GM12865 (cell line): ENCODE data around the gene DUSP2.

Experiments used
- DNase-seq: peaks from one replicate; pipeline ENCODE4 v3.0.0; 2010; ENCODE audit warnings: low read depth
- H3K4me3 ChIP-seq: 2 replicates; pipeline ENCODE4 v1.5.1; 2011; ENCODE audit warnings: mild to moderate bottlenecking, low read depth, low read length, control low read depth
- TF ChIP-seq, protein P1 (sequence below): IDR thresholded peaks from 2 replicates; pipeline ENCODE4 v1.5.1; 2011; ENCODE audit warnings: low read length, control low read depth, low read depth, inconsistent platforms; ENCODE audit not compliant: insufficient read depth; ENCODE audit errors: missing control alignments

The DUSP2 gene

DNA sequence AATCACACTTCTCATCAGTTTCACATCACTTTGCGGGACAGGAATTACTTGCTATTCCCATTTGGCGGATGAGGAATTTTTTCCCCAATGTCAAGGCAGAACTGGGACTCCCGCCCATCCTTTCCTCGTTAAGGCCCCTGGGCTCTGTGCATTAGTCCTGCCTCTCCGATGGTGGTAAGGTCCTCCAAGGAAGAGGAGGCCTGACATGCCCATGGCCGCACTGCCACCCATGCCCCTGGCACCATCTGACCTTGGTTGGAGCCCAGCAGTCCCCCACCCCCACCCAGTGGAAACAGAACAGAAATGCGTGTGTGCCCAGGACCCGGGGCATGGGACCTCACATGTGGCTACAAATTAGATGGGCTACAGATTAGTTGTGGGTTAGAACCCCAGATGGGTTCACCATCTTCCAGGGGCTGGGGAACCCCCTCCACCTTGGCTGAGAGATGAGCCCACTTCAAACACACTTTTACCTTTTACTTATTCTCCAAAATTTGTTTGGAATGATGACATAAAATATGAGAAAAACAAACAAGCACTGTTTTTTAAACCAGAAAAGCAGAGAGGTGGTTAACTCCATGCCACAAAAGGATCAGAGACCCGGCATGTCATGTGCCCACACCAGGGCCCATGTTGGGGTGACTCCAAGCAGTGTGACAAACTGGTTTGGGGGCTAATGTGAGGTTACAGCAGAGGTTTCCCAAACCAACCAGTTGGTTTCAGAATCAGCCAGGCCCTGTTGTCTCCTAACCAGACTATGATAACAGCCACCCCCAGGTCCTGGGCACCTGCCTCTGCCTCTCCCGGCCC lies 11.0 kb upstream of the DUSP2 start:
- H3K4me3 ChIP-seq: peak overlapping the region; percentile 64
- TF ChIP-seq, protein P1, sequence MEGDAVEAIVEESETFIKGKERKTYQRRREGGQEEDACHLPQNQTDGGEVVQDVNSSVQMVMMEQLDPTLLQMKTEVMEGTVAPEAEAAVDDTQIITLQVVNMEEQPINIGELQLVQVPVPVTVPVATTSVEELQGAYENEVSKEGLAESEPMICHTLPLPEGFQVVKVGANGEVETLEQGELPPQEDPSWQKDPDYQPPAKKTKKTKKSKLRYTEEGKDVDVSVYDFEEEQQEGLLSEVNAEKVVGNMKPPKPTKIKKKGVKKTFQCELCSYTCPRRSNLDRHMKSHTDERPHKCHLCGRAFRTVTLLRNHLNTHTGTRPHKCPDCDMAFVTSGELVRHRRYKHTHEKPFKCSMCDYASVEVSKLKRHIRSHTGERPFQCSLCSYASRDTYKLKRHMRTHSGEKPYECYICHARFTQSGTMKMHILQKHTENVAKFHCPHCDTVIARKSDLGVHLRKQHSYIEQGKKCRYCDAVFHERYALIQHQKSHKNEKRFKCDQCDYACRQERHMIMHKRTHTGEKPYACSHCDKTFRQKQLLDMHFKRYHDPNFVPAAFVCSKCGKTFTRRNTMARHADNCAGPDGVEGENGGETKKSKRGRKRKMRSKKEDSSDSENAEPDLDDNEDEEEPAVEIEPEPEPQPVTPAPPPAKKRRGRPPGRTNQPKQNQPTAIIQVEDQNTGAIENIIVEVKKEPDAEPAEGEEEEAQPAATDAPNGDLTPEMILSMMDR: no peak
- peak; percentile 61 for DNase-seq

DNA sequence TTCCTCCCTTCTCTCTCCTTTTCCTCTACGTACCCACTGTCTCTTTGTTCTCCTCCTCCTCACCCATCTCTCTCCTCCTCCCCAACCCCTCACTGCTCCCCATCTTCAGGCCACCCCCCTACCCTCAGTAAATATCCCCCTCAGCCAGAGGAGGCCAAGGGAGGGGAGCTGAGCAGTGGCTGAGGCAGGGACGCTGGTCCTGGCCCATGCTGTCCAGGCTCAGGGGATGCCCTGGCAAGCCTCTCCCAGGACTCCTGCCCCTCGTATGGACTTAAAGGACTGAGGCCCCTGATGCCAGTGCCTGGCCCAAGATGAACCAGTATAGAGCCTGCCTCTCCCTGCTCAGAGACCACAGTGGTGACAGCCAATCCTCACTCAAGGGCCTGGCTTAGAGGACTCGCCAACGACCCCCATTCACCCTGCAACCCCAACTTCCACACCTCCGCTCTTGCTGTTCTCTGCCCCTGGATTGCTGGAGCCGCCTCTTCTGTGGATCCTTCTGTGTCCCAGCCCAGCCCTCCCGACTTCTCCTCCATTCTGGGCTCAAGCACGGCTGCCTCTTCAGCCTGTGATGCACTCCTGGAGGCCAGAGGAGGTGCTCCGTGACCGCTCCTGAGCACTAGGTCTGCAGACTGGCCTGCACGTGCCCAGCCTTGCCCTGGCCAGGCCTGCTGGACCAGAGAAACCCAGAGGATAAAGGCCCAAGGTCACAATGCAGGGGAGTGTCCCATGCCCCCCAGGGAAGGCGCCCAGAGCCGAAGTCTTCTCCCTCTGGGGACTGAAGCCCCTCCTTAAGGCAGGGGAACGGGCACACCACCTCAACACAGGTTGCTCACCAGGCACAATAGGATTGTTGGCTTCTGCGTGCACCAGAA lies 9.5 kb upstream of the DUSP2 start:
- H3K4me3 ChIP-seq: no peak overlapping the region
- TF ChIP-seq, protein P1: no peak
- DNase-seq: no peak

DNA sequence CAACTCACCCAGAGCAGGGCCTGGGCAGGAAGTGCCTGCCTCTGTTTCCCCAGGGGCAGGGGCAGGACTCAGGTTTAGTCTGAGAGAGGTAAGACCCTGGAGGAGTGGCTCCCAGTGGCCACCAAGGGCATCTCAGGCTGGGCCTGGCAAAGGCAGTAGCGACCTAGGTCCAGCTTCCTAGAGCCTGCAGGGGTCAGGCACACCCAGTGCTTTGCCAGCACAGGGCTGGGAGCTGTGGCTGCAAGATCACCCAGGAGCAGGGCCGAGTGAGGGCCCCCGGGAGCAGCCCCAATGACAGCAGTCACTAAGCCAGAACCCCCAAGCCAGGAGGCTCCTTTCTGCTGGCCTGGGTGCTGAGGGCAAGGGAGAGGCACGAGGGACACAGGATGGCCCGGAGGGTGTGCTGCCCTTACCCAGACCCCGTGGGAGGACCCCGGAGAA lies 8.8 kb upstream of the DUSP2 start:
- TF ChIP-seq, protein P1: no peak
- no peak for DNase-seq
- H3K4me3 ChIP-seq: no peak overlapping the region

DNA sequence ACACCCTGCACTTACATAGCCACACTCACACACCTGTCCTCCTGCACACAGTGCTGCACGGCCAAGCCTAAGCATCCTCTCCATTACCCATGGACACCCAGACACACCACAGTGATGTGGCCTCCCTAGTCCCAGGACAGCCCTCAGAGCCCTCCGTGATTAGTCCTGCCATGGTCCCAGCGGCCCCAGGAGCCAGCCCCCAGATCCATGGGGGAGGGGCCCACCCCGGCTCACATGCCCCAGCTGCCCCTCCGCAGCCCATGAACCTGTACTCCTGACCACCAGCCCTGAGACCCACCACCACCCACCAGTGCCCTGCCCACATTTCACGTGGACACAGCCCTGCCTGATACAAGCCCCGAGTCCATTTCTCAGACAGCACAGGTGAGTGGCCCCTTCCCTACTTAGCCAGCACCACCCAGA lies 8.1 kb upstream of the DUSP2 start:
- no peak for DNase-seq
- no peak overlapping the region for H3K4me3 ChIP-seq
- TF ChIP-seq, protein P1: no peak

DNA sequence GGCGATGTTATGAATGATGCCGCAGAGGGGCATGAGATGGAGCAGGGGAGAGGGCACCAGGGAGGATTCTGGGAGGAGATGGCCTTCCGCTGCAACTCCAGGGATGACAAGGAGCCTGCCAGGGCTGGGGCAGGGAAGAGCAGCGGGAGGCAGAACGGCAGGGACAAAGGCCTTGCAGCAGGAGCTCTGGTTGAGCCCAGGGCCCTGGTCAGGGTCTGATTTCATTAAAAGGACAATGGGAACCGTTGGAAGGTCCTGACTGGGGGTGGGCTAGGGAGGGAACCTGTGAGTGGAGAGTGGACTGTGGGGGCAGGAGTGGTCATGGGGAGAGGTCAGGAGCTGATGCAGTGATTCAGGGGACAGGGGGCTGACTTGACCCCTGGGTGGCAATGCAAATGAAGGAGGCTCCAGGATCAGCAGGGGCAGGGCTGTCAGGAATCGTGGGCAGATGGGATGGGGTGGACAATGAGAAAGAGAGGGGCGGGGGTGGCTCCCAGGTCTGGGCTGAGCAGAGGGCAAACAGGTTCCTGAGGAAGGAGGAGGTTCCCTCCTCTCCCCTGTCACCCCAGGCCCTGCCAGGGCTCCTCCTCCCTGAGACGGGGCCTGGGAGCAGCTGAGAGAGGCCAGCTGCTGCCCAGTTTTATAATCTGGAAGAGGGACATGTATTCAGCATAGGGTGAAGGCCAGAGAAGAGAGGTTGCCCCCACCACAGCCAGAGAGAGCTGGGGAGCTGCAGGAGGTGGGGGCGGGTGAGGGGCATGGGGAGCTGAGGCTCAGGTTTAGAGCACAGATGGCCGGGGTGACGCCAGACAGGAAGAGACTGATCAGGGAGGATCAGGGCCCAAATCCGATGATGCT lies 7.3 kb upstream of the DUSP2 start:
- H3K4me3 ChIP-seq: no peak overlapping the region
- no peak for DNase-seq
- TF ChIP-seq, protein P1: no peak

DNA sequence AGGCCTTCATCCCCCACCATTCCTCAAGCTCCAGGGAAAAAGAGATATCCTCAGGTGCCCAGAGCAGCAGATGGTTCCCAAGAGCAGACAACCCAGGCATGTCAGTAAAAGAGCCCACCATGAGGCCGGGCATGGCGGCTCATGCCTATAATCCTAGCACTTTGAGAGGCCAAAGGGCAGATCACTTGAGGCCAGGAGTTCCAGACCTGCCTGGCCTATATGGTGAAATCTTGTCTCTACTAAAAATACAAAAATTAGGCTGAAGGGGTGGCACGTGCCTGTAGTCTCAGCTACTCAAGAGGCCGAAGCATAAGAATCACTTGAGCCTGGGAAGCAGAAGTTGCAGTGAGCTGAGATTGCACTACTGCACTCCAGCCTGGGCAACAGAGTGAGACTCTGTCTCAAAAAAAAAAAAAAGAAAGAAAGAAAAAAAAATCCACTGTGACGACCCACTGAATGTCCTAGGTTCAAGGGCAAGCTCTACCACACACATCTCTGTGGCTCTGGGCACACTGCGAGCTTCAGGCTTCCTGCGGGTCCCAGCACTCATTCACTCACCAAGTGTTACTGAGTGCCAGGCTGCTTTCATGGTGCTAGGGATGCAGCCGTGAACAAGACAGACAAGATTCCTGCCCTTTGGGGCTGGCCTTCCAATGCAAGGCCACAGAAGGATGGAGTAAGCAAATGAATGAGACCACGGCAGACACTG lies 6.5 kb upstream of the DUSP2 start:
- TF ChIP-seq, protein P1: no peak
- DNase-seq: no peak
- no peak overlapping the region for H3K4me3 ChIP-seq
